ENCODE measurements around the gene GIT1. TPM values are rescaled to one million over a fixed set of nuclear protein-coding genes. Genes with fewer than 3 reads are reported as not detected.

GIT1 gene
- total and polyA plus RNA-seq, 2 of the 13 experiments (the other 11 are each of a cell fraction or from before 2014, with no cell fraction given): 14.2 to 30.8 TPM

DNA sequence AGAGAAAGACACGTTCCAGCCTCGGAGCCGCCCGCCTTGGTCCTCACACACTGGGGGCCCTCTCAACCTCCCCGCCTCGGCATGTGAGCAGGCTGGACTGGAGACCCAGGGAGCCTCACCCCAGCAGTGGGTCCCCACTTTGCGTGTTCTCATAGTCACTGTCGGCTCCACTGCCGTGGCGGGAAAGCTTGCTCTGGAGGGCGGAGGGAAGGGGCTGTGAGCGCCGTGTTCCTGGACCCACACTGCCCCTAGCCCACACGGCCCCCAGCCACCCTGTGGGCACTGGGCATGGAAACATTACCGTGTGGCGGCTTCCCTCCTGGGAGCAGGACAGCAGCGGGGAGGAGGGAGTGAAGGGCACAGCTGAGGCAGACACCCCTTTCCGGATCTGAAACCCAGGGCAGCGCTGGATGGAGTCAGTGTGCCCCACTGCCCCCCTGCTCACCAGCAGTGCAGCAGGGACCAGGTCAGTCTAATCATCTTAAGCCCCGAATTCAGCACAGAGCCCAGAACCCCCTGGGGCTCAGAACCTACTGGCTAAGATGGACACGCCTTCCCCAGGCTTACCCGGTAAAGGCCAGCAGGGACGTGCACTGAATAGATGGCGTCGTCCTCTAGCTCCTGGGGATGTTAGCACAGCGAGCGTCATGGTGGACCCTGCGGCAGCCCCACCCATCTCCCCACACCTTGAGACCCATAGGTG lies 13.8 kb downstream of the GIT1 start (continued):
- TF ChIP-seq KDM5A (IDR thresholded peaks at IDR 0.05; ENCODE audit: borderline replicate concordance, low read length) (no peak), AGO2 (optimal IDR thresholded peaks at IDR 0.05; ENCODE audit: low read depth, low read length) (peak; percentile 1), ZNF547 (CRISPR knock-in tag; IDR thresholded peaks at IDR 0.05) (no peak), SAFB2 (CRISPR knock-in tag; IDR thresholded peaks at IDR 0.05; ENCODE audit: borderline replicate concordance, low read depth) (no peak), ZNF333 (CRISPR knock-in tag; IDR thresholded peaks at IDR 0.05; ENCODE audit: borderline replicate concordance) (no peak), DPF2 (CRISPR knock-in tag; IDR thresholded peaks at IDR 0.05; ENCODE audit: borderline replicate concordance, low read depth) (no peak), ZNF703 (CRISPR knock-in tag; IDR thresholded peaks at IDR 0.05; ENCODE audit: borderline replicate concordance) (no peak), SP5 (CRISPR knock-in tag; IDR thresholded peaks at IDR 0.05; ENCODE audit: borderline replicate concordance, low read depth) (no peak), CCDC6 (CRISPR knock-in tag; IDR thresholded peaks at IDR 0.05) (peak; percentile 10; the same call in 1 of the 2 replicates), MED8 (CRISPR knock-in tag; IDR thresholded peaks at IDR 0.05; ENCODE audit: insufficient replicate concordance) (no peak)
- TF ChIP-seq, protein P1, sequence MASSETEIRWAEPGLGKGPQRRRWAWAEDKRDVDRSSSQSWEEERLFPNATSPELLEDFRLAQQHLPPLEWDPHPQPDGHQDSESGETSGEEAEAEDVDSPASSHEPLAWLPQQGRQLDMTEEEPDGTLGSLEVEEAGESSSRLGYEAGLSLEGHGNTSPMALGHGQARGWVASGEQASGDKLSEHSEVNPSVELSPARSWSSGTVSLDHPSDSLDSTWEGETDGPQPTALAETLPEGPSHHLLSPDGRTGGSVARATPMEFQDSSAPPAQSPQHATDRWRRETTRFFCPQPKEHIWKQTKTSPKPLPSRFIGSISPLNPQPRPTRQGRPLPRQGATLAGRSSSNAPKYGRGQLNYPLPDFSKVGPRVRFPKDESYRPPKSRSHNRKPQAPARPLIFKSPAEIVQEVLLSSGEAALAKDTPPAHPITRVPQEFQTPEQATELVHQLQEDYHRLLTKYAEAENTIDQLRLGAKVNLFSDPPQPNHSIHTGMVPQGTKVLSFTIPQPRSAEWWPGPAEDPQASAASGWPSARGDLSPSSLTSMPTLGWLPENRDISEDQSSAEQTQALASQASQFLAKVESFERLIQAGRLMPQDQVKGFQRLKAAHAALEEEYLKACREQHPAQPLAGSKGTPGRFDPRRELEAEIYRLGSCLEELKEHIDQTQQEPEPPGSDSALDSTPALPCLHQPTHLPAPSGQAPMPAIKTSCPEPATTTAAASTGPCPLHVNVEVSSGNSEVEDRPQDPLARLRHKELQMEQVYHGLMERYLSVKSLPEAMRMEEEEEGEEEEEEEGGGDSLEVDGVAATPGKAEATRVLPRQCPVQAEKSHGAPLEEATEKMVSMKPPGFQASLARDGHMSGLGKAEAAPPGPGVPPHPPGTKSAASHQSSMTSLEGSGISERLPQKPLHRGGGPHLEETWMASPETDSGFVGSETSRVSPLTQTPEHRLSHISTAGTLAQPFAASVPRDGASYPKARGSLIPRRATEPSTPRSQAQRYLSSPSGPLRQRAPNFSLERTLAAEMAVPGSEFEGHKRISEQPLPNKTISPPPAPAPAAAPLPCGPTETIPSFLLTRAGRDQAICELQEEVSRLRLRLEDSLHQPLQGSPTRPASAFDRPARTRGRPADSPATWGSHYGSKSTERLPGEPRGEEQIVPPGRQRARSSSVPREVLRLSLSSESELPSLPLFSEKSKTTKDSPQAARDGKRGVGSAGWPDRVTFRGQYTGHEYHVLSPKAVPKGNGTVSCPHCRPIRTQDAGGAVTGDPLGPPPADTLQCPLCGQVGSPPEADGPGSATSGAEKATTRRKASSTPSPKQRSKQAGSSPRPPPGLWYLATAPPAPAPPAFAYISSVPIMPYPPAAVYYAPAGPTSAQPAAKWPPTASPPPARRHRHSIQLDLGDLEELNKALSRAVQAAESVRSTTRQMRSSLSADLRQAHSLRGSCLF (CRISPR knock-in tag; IDR thresholded peaks at IDR 0.05; ENCODE audit: borderline replicate concordance): no peak
